ENCODE measurements around the gene PACSIN1.

Gene PACSIN1

DNA sequence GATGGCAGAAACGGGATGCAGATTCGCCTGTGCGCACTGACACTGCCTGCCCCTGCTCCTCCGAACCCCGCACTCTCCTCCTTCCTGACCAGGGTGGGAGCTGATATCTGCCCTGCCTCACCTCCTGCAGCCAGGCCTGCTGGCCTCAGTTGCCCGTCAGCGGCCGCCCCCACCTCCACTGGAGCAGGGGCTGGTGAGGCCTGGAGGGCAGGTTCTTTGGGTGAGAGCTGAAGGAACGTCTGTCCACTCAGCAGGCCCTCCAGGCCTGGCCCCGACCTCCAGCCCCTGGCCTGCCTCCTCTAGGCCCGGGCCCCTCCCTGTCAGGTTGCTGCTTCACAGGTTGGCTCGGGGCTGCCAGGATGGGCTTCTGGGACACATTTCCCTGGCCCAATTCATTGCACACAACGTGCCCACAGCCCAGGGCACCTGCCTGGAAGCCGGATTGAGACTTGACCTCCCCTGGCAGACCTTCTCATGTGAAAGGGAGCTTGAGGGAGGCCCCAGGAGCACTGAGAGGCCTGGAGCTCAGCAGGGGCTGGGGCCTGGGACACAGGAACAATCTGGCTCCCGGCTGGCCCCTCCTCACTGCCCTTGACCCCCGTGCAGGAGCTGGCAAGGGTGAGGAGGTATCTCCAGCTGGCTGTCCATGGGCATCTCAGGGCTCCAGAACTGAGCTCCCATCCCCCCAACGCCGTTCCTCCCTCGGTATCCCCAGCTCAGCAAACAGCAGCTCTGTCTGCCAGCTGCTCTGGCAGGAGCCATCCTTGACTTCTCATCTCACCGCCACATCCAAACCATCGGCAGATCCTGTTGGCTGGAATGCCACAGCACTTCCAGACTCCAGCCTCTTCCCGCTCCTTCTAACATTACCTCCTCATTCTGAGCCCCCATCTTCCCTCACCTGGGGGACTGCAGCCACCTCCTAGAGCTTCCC is 50.8 kb downstream of the PACSIN1 start:
- no peak for DNase-seq

GRCh38 chr6:34517461-34517881 is 51.6 kb downstream of the PACSIN1 start:
- DNase-seq: no peak

GRCh38 chr6:34517966-34518365 is 52.1 kb downstream of the PACSIN1 start:
- no peak for DNase-seq

- DNase-seq: no peak
Measured at GRCh38 chr6:34518669-34519365, 52.9 kb downstream of the PACSIN1 start.

DNA sequence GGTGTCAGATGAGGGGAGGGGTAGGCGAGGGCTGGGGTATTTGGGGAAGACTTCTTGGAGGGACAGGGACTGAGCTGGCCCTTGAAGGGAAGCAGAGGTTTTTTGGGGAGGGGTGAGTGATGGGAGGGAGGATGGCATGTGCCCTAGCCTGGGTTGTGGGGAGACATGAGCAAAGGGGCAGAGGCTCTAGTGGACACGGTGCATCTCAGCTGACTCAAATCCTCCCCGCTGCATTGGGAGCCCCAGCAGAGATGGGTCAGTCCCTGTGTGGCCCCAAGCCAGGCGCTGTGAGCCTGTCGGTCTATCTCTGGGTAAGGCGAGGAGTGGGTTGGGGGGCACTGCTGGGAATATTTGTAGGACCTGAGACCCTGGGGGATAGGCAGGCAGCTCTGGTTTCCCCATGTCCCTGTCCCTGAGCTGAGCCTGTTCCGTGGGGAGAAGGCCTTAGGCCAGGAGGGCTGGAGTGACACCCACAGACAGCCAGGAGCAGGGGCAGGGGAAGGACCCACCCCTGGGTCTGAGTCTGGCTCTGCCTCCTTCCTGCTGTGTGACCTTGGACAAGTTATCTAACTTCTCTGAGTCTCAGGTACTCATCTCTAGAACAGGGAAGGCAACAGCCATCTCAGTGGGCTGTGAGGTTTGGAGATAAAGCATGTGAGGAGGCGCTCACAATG is 54.2 kb downstream of the PACSIN1 start:
- DNase-seq: no peak

GRCh38 chr6:34520645-34521462 is 55.0 kb downstream of the PACSIN1 start:
- DNase-seq: no peak

DNA sequence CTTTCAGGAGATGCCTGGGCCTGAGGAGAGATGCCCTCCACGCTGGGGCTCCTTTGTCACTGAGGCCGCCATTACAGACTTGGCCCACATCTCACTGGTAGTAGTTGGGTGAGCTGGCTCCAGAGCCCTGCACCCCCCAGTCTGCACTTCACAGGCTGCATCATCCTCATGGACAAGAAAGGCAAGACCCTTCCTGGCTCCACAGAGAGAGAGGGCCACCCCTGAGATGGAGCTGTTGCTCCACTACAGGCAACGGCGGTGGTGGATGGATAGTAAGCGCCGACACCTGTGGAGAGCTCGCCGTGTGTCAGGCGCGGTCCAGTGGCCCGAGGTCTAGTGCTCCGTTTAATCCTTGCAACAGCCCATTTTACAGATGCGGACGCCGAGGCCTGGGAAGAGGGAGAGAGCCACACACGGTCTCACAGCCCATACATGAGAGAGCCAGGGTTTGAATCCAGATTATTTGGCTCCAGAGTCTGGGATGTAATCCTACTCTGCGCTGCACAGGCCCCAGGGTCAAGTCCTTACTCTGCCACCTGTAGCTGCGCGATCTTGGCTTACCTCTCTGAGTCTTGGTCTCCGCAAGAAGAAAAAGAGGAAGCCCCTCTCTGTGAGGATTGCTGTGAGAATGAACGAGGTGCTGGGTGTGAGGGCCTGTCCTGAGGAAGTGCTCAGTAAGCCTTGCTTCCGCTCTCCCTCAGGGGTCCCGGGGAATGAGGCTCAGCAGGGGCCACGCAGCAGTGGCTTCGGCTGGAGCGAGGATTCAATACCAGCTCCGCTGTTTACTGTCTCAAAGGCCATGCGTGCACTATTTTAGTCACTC is 55.8 kb downstream of the PACSIN1 start:
- DNase-seq: no peak

DNA sequence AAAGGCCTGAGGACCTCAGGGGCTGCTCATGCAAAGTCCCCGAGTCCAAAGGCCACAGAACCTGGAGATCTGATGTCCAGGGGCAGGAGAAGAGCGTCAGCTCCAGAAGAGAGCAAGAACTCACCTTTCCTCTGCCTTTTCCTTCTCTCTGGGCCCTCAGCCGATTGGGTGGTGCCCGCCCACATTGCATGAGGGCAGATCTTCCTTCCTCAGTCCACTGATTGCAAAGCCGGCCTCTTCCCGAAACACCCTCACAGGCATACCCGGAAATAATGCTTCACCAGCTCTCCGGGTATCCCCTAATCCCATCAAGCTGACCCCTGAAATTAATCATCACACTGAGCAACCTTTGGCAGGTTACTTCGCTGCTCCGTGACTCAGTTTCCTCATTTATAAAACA is 56.9 kb downstream of the PACSIN1 start:
- DNase-seq: no peak

- no peak for DNase-seq
Measured at GRCh38 chr6:34523441-34524206, 57.7 kb downstream of the PACSIN1 start.

DNA sequence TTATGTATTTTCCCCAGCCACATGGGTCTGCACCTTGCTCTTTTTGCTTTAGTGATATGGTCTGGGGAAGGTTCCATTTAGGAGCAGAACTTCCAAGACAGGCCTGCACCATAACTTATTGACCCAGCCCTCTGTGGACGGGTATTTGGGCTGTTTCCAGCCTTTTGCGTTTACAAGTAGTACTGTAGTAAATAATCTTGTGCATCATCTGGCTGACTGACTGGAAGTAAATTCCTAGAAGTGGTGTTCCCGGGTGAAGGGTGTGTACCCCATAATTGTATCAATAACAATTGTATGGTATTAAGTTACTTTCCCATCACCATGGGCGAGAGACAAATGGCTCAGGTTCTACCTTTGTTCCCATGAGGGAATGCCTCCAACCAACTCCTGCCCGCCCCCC is 58.6 kb downstream of the PACSIN1 start:
- no peak for DNase-seq

DNA sequence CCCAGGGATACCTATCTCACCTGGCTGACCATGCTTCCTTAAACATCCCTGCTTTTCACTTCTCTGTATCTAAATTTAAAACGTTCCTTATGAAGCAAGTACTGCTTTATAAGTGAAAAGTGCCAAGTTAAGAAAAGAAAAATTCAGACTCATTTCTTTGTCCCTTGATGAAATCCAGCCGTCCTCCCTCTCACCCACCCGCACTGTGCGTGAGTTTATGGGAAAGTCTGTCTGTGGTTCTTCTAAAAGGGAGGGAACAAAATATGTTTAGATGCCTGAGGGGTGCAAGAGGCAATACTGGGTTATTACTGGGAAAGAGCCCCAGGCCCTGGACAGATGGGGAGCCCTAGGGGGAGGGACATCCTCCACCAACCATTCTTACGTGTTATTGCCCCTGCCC is 59.1 kb downstream of the PACSIN1 start:
- no peak for DNase-seq

- DNase-seq: no peak
Measured at GRCh38 chr6:34525431-34526175, 59.7 kb downstream of the PACSIN1 start.

GRCh38 chr6:34526241-34526972 is 60.5 kb downstream of the PACSIN1 start:
- DNase-seq: no peak

GRCh38 chr6:34526992-34527728 is 61.3 kb downstream of the PACSIN1 start:
- peak; percentile 92 for DNase-seq

- DNase-seq: peak; percentile 18
Measured at GRCh38 chr6:34527751-34528670, 62.1 kb downstream of the PACSIN1 start.

DNA sequence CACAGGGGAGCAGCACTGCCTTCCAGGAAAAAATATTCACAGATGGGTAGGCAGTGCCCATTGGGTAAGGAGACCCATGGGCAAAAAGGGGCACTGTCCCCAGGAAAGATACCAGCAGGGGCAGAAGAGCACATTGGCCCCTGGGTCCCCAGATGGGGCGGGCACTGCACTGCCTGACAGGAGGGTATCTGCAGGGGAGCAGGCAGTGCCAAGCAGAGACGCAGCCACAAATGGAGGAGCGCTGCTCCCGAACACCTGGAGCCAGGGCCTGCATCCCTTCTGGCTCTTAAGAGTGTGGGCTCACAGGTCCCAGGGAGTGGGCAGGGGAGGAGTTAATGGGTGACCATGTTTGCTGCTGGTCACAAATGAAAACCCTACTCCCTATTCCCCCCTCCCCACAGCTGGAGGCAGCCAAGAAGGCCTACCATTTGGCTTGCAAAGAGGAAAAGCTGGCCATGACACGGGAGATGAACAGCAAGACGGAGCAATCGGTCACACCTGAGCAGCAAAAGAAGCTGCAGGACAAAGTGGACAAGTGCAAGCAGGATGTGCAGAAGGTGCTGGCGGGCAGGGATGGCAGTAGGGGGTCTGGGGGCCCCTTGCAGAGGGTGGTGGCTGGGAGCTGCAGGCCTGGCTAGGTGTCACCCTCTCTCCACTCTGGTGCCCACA is 63.3 kb downstream of the PACSIN1 start:
- DNase-seq: no peak
